GM08714 (cell line): Measurements from ENCODE around the gene FHL3.

Experiments
- H3K4me3 ChIP-seq: fragments of 200-500 bp; sonication (Bioruptor generic); 2 replicates; pipeline ENCODE4 v1.5.1; 2014; ENCODE audit warnings: mild to moderate bottlenecking, low read length, inconsistent platforms
- ZNF274 ChIP-seq: IDR thresholded peaks from 2 replicates; pipeline ENCODE4 v1.6.1; 2012; ENCODE audit warnings: mild to moderate bottlenecking, low read depth, low read length

The FHL3 gene

GRCh38 chr1:38009841-38010180 is 4.5 kb upstream of the FHL3 start:
- no peak overlapping the region for H3K4me3 ChIP-seq
- TF ChIP-seq ZNF274: no peak

- TF ChIP-seq ZNF274: no peak
- H3K4me3 ChIP-seq: no peak overlapping the region
These were observed 4.0 kb upstream of the FHL3 start for GRCh38 chr1:38009088-38009840.

GRCh38 chr1:38006008-38006828 is 904 bp upstream of the FHL3 start:
- H3K4me3 ChIP-seq: no peak overlapping the region
- no peak for TF ChIP-seq ZNF274

- H3K4me3 ChIP-seq: peak overlapping the region; percentile 75
- no peak for TF ChIP-seq ZNF274
These were observed 818 bp downstream of the FHL3 start for GRCh38 chr1:38004284-38005108.

GRCh38 chr1:38003261-38004250 is 1.8 kb downstream of the FHL3 start:
- no peak for TF ChIP-seq ZNF274
- peak overlapping the region; percentile 75; the same call in 1 of the 2 replicates for H3K4me3 ChIP-seq

GRCh38 chr1:38000529-38001455 is 4.5 kb downstream of the FHL3 start:
- H3K4me3 ChIP-seq: no peak overlapping the region

GRCh38 chr1:38000233-38000528 is 5.1 kb downstream of the FHL3 start:
- no peak overlapping the region for H3K4me3 ChIP-seq
- no peak for TF ChIP-seq ZNF274

More at GRCh38 chr1:38000529-38001455, 4.5 kb downstream of the FHL3 start:
- TF ChIP-seq ZNF274: no peak

GRCh38 chr1:37999430-38000232 is 5.7 kb downstream of the FHL3 start:
- no peak for TF ChIP-seq ZNF274
- no peak overlapping the region for H3K4me3 ChIP-seq

GRCh38 chr1:37998913-37999429 is 6.3 kb downstream of the FHL3 start:
- no peak overlapping the region for H3K4me3 ChIP-seq
- TF ChIP-seq ZNF274: no peak

- no peak overlapping the region for H3K4me3 ChIP-seq
- no peak for TF ChIP-seq ZNF274
These were observed 7.1 kb downstream of the FHL3 start for GRCh38 chr1:37998089-37998808.
